Fibroblast of gingiva (primary cell): ENCODE measurements around the gene PTPRE.

Source experiments
- DNase-seq: peaks from one replicate; pipeline ENCODE4 v3.0.0-alpha.2; 2011; ENCODE audit warnings: low read depth

Gene PTPRE

DNA sequence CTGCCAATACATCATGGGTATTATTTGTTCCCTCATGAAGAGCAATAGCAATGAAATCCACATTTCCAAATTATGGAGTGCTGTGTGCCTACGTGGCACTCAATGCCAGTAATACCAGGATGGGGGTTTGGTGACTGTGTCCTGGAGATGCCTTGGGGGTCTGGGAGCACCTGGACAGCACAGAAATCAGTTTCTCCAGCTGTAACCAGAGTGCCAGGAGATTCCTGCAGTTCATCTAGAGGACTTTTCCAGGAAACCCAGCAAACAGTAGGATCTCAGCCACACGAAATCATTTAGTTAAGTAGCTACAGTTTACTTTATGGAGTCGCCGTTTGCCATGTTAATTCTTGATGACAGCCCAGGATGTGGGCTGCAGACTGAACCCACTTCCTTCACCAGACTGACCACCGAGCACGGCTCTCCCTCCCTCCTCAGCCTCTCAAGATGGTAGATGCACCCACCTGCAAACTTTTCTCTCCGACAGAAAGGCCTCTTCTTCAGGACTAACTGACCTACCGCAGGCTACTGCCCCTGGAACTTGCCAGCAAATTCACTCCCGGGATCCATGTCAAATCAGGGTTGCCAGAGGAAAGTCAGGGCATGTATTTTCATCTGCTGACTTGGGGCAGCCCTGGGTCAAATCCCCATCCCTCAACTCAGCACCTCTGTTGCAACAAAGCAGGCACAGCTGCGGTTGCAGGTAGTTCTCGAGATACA, 189.0 kb downstream of the PTPRE start:
- no peak for DNase-seq

DNA sequence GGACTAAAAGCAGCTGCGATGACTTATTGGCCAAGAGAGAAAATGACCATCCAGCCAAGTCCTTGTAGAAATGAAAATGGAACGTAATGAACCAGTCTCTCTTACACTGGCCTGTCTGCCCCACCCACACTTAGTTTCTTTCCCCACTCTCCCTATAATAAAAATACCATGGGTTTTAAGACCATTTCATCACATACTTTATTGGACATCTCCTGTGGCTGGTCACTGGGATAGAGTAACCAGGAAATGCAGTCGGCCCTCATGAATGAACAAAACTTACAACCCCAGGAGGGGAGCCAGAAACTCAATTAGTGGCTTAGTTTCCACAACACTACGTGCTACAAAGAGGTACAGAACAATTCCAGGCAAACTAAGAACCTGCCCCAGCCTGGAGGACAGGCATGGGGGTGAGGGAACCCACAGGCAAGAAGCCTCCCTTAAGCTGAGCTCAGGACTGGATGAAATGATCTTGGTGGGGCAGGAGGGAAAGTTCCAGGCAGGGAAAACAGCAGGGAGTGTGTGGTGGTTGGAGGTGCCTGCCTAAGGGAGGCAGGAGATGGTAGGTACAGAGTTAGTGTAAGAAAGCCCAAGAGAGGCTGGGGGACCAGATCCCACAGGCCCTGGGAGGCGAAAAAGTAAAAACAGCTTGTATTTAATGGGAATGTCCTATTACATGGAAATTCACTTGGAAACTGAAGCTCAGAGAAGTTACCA, 189.7 kb downstream of the PTPRE start:
- no peak for DNase-seq

DNA sequence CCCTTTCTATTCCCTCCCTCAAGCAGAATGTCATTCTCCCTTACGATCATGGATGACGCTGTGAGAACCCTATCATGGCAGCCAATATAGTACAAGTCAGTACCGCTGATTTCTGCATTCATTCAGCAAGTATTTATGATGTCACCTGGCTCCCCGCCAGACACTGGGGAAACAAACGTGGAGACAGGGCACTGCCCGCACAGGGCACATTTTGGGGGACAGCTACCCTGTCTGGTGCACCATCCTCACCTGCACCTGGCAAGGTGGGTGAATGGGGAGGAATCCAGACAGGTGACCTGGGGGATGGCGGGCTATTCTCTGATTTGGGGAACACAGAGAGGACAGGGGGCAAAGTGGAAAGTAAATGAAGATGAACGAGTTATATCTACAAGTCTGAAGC, 190.9 kb downstream of the PTPRE start:
- no peak for DNase-seq

DNA sequence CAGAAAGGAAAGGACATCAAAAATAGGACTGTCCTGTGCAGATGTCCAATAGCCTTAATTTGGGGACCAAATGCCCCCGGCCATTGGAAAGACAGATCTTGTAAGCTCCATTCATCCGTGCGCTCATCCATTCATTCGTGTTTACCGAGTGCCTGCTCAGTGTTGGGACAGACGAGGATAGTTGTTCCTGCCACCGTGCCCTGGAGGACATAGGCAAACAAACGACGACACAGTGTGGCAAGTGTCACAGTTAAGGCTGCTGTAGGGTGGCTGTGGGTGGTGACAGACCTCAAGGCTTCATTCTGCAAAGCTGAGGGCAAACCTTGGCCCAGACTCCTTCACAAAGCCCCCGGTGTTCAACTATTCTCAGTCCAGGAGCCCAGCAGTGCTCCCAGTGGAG, 191.7 kb downstream of the PTPRE start:
- no peak for DNase-seq

DNA sequence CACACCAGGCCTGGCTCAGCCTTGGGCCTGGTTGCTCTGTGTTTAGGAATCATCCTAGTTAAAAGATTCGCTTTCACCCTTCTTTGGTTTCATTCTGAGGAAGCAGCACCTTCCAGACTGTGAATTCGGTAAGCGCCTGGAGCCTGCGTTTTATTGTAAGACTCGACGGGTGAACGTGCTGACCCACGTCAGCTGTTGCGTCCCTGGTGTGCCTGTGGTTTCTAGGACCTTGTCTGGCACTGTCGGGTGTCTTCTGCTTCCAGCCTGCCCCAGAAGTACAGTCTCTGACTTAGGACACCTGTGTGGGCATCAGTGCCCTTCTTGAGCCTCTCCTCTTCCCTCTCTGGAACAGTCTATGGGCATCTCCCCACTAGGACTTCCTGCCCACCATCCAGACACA, 193.0 kb downstream of the PTPRE start:
- no peak for DNase-seq

DNA sequence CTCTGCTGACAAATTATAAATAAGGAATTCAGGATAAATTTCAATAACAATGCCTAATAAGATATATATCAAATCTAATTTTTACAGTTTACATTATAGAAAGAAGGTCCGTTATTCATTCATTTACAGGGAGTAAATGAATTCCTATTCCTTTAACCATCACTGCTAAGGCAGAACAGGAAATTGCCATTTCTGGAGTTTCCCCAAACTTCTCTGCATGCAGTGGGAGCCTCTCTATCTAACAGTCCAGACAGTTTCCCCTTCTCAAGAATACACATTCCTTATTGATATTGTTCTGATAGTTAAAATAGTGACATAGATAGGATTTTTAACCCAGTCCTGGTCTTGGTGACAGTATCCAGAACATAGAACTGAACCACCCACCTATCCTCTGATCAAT, 195.0 kb downstream of the PTPRE start:
- no peak for DNase-seq

DNA sequence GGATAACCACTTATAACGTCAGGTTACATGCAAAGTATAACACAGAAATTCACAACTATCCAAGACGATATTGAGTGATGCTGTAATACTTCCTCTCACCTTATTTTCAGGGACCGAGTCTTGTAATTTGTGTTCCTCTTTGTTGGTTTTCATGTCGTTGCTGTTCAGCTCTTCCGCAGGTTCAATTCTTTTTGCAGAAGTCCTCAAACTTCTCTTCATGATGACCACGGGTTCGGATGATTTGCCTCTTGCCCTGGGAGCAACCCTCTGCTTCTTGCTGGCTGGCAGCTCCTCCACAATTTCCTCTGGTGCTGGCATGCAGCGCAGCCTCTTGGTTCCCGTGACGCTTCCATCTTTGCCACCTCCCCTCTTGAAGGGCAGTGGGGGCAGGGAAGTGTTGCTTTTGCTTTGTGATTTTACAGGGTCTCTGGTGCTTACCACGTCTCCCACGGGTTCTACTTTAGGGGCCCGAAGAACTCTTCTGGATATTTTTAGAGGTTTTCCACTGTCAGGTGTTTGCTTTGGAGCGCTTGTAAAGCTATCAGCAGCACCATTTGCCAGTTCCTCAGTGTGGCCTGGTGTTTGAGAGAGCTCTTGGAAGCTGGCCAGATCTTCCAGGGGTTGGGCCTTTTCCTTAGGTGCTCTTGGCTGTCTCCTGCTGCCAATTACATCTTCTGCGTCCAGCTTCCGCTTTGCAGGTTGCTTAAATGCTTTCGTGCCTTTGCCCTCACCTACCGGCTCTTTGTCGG, 195.8 kb downstream of the PTPRE start:
- no peak for DNase-seq

DNA sequence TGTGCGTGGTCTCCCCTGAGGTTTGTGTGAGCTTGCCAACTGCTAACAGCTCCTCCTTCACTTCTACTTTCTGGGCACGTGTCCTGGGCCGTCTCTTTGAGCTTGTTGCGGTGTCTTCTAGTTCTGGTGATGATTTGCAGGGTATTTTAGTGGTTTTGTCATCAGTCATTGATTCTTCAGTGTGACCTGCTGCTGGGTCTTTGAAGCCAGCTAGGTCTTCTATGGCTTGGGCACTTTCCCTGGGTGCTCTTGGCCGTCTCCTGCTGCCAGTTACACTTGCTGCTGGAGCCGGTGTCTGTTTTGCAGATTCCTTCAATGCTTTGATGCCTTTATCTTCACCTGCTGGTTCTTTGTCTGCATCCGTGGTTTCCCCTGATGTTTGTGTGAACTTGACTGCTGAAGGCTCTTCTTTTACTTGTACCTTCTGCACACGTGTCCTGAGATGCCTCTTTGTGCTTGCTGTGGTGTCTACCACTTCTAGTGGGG, 196.4 kb downstream of the PTPRE start:
- DNase-seq, result no peak

DNA sequence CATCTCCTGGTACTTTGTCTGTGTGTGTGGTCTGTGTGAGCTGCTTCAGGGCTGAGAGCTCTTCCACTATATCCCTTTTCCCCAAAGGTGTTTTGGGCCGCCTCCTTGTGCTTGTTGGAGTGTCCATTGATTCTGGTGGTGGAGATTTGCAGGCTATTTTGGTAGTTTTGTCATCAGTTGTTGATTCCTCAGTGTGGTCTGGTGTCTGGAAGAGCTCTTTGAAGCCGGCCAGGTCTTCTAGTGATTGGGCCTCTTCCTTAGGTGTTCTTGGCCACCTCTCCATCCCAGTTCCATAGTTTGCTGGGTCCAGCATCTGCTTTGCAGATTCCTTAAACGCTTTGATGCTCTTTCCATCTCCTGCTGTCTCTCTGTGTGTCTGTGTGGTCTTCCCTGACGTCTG, 198.5 kb downstream of the PTPRE start:
- DNase-seq, result no peak

DNA sequence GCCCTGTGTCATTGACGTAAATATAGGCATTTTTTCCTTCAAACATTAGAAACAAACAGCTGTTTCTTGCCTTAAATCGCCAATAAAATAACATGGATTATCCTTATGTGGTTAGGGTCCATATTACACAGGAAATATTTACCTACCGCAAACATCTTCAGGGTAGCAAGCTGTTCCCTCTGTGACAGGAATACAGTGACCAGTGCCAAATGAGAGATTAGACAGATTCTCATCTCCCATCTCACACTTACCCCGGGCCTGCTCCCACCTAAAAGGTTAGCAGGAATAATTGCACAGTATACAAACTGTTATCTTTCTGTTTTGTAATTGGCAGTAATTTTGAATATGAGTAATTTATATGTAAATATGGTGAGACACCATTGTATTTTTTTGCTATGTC, 202.8 kb downstream of the PTPRE start:
- DNase-seq, result no peak

DNA sequence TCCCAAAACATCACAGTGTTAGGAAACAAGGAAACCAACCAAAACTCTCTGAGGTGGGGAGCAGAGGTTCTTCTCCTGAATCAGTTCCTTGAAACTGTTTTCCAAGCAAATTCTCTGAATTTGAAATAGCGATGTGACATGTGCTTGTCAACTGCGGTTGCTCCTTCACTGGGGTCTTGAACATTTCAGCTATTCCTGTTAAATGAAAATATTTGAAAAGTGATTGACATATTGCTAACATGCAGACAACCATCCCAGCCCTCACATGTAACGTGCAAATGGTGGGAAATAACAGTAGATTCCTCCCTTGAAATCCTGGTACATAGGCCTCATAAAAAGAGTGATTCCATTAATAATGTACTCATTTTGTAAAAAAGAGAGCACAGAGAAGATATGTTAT, 203.4 kb downstream of the PTPRE start:
- DNase-seq, result no peak

DNA sequence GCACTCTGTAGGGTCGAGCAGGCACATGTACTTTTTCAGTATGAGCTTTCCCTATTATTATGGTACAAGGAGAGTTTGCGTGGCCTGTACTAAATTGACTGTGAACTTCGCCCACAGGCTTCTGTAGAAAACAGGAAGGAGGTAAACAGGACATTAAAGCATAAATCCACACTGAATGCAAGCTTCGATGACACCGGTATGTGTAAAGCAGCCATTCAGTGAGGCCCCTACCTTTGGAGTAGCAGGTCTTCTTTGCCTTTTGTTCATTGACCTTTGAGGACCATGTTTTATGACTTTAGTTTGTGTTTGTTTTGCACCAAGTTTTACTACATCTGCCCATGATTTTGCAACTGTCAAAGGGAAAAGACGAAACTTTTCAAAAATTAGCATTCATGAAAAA, 204.8 kb downstream of the PTPRE start:
- no peak for DNase-seq

DNA sequence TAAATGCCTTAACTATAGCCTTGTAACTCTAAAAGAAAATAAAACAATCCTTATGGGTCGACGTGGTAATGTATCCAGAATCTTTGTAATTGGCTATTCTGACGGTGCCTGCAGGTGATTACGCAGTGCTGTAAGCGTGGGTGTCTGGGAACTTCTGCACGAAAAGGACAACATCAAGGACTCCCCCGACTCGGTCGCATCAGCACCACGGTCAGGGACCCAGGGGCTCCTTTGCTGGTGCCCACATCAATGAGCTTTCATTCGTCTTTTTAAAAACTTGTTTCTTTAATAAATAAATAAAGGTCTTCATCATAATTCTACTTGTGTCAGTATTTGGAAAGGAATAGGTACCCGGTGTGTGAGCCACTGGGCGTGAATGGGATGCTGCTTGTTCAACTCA, 206.1 kb downstream of the PTPRE start:
- no peak for DNase-seq

DNA sequence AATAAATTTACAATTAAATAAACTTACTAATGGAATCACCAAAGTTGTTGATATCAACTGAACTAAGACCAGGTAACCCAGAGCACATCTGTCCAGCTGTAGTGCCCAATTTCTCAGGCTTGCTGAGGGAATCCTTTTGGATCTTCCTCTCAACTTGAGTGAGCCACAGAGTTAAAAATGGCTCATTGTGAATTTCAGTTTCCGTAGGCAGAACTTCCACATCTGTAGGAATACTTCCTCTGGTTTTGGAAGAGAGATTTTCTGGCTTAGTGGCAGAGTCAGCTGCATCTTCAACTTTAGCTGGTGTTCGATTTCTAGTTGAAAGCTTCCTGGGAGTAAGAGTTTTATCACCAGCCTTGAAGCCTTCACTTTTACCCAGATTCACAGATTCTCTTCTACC, 208.0 kb downstream of the PTPRE start:
- DNase-seq, result no peak

DNA sequence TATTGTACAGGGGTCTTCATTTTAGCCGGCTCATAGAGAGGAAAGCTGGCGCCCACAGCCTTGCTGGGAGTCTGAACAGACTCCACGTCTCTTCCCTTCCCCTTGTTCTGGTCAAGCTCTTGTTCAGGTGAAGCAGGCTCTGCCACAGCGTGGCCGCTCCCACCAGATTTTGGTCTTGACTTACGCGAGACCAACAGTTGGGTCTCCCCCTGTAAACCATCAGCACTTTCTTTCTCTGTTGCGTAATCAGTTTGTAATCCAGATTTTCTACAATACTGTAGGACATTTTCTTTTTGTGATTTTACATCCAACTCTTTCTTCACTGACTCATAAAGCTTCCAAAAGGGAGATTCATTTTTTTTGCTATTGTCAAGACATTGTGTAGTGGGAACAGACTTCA, 208.5 kb downstream of the PTPRE start:
- no peak for DNase-seq

DNA sequence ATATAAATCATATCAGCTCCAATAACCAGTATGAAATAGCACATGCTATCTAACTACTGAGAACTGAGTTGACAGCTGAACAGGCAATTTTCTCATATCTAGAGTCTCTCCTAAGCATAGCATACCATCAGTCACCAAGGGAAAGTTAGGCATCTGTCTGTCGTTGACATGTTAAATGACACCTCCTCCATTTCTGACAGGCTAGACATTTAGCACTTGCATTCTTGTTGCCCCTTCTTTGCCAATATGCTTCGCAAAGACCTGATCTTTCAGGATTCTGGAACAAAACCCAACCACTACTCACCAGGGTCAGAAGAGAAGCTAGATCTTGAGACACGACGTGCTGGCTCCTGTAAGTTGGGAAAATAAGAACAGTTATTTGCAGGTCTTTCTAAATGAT, 209.3 kb downstream of the PTPRE start:
- DNase-seq, result no peak

DNA sequence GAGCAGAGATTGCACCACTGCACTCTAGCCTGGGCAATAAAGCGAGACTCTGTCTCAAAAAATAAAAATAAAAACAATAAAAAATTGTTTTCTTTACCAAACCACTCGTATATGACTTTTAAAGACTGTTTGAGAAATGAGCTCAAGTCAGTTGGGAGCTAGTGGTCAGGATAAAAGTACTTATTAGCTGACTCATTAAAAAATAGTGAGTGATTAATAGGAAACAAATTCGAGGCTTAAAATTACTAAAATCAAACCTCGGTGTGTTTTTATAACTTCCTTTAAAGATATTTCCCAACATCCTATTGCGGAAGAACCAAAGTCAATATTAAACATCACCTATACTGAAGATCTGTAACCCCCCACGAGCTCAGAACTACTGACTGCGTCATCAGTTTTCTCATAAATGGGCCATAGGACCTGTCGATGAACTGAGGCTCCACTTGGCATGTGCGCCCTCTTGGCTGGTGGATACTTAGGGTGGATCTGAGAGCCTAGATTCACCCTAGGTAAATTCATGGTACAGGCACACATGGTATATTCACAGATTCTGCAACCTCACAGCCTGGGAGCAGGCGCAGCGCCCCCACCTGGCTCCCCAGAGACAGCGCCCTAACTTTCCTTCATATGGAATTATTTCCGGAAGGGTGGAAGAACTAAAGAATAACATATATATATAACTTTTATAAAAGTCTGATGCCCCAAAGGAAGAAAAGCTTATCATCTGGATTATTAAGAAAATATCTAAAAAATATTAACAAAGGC, 210.1 kb downstream of the PTPRE start:
- no peak for DNase-seq

DNA sequence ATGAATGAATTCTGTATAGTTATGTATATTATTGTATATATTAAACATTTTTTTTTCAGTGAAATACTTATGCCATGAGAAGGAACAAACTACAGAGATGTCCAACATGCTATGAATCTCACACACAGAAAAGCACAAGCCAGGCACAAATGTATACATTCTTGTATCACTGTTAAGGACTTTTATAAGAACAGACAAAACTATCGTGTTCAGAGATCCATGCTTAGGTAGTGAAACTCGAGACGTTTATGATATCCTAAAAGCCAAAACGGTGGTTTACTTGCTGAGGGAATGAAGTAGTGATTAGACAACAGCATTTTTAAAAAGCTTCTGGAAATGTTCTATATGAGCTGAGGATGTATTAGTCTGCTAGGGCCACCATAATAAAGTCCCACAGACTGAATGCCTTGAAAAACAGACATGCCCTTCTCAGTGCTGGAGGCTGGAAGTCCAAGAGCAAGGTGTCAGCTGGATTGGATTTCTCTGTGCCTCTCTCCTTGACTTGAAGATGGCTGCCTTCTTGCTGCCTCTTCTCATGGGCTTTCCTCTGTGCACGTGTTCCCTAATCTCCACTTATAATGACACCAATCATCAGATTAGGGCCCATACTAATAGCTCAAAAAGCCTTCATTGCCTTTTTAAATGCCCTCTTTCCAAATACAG, 215.0 kb downstream of the PTPRE start:
- DNase-seq, result no peak

DNA sequence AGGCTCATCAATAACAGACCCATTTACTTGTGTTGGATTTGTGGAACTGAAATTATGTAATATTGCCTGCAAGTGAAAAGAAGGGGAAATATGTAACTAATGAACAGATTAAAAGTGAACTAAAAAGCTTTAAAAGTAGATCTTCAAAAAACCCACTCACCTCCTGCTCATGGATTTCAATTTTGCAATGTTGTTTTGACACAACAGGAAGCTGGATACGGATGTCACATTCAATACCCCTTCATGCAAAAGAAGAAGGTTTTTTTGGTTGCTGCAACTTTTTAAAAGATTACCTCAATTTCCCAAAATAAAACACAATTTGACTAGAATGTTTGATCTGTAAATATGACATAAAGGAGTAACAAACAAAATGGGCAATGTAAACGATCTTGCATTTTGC, 216.0 kb downstream of the PTPRE start:
- no peak for DNase-seq

DNA sequence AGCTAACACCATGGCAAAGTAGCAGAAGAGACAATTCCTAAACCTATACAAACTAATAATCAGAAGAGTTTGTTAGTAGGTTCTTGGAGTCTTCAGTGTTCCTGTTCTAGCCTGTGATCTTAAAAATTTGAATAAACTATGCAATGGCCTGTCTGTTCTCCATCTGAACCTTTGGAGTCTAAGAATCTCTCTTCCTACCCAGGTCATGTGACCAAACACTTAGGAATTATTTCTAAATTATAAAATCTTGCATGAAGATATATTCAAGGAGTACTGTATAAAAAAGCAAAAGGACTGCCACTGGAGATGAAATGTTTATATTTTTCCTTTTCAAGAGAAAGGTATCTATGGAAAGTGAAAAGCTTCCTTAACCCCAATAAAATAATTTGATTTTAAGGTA, 216.9 kb downstream of the PTPRE start:
- no peak for DNase-seq

DNA sequence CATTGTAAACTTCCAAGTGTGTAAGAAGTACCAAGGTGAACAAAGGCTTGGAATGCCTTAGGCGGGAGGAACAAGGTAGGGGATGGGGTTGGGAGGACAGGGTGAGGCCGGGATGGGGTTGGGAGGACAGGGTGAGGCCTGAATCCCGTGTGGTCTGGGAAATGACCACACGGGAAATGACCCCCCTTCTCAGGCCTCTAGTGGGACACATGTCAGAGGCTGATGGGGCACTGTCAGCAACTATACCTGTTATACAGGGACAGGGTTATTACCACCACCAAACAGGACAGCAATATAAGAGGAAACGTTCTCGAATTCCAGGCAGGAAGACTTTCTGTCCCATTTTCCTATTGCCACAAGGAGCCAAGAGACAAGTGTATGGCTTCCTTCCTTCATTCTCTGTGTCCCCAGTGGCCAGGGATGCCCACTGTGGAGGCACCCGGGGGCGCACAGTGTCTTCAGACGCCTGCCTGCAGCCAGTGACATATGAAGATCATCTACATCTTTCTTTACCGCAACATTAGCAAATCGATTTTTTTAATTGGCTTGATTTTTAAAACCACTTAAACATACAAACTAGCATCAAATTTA, 218.0 kb downstream of the PTPRE start:
- DNase-seq, result no peak
